Measurements from ENCODE around the gene ISM1. TPM values are rescaled to one million over a fixed set of nuclear protein-coding genes. Genes with fewer than 3 reads are reported as not detected.

Gene ISM1
- total RNA-seq, 1 donor = 1.1 TPM

DNA sequence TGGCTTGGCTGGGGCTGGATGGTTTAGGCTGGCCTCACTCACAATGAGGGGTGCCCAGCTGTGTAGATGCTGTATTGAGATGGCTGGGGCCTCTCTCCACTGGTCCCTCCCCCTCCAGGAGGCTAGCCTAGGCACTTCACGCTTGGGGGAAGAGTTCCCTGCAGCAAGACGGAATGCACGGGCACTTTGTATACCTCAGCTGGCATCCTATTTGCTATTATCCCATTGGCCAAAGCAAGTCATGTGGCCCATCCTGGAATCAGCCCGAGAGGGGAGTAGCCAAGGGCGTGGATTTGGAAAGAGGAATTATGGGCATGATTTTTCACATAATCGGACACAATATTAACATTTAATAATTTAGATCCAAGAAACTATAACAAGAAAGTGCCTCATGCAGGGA, 64.3 kb downstream of the ISM1 start:
- H3K4me3 ChIP-seq (ENCODE audit: low read depth, low read length) = no peak overlapping the region
- TF ChIP-seq CTCF (IDR thresholded peaks at IDR 0.05; ENCODE audit: insufficient read depth, low read length) = no peak
- DNase-seq (ENCODE audit: low read depth) = no peak

DNA sequence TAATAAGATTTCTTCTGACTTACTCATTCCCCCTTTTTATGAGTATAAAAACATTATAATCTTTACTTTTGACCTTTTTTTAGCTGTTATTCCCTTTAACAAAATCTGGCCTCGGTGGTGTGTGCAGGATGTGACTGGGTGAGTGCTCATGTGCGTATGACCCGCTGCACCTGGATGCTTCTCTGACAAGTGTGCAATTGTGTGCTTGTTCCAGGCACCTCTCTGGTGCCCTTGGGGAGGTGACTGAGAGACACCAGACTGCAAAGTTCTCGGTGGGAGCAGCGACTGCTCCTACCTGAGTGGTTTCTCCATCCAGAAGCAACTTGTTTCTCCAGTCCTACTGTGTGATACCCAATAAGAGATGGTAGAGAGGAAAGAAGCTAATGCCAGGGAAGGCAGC, 65.0 kb downstream of the ISM1 start:
- no peak for TF ChIP-seq CTCF (IDR thresholded peaks at IDR 0.05; ENCODE audit: insufficient read depth, low read length)
- no peak overlapping the region for H3K4me3 ChIP-seq (ENCODE audit: low read depth, low read length)
- no peak for DNase-seq (ENCODE audit: low read depth)

- no peak overlapping the region for H3K4me3 ChIP-seq (ENCODE audit: low read depth, low read length)
- no peak for TF ChIP-seq CTCF (IDR thresholded peaks at IDR 0.05; ENCODE audit: insufficient read depth, low read length)
- DNase-seq (ENCODE audit: low read depth) = no peak
These were observed 65.5 kb downstream of the ISM1 start for GRCh38 chr20:13286607-13287006.

- H3K4me3 ChIP-seq (ENCODE audit: low read depth, low read length) = no peak overlapping the region
- DNase-seq (ENCODE audit: low read depth) = no peak
These were observed 67.3 kb downstream of the ISM1 start for GRCh38 chr20:13288357-13288756.

DNA sequence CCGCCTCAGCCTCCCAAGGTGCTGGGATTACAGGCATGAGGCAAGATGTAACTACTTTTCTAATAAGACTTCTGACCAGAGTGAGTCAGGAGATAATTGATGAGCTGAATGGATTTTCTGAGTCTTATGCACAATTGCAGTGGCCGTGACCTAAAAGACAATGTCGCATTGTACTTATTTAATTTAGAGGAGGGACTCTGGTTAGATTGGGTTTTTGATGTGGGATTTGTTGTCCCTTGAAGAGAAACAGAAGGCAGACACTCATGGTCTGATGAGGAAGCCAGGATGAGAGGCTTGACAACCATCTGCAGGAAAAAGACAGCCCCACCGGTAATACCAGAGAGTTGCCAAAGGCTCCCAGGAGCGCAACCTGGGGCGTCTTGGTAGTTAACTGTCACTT, 68.0 kb downstream of the ISM1 start:
- TF ChIP-seq CTCF (IDR thresholded peaks at IDR 0.05; ENCODE audit: insufficient read depth, low read length) = no peak
- no peak overlapping the region for H3K4me3 ChIP-seq (ENCODE audit: low read depth, low read length)
- DNase-seq (ENCODE audit: low read depth) = no peak

More at GRCh38 chr20:13288357-13288756, 67.3 kb downstream of the ISM1 start:
- TF ChIP-seq CTCF (IDR thresholded peaks at IDR 0.05; ENCODE audit: insufficient read depth, low read length) = no peak

- no peak overlapping the region for H3K4me3 ChIP-seq (ENCODE audit: low read depth, low read length)
- no peak for DNase-seq (ENCODE audit: low read depth)
- no peak for TF ChIP-seq CTCF (IDR thresholded peaks at IDR 0.05; ENCODE audit: insufficient read depth, low read length)
These were observed 69.7 kb downstream of the ISM1 start for GRCh38 chr20:13290724-13291123.

DNA sequence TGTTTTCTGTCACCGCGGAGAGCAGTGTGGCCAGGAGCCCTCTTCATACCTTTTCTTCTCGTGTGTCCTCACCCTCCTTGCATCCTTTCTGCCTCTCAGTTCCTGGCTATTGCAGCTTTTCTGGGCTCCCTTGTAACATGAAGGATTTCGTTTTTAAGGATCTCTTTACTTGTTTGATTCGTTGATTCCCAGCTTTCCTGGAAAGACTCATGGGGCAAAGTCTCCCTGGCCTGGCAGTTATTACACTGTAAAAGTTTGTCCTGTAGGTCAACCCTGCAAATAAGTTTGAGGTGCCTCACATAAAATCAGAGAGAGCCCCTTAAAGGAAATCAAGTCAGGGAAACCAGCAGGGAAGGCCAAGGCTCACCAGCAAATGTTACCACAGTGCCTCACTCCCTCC, 70.1 kb downstream of the ISM1 start:
- no peak overlapping the region for H3K4me3 ChIP-seq (ENCODE audit: low read depth, low read length)
- DNase-seq (ENCODE audit: low read depth) = no peak
- TF ChIP-seq CTCF (IDR thresholded peaks at IDR 0.05; ENCODE audit: insufficient read depth, low read length) = no peak
